ENCODE measurements around the gene REXO4.

DNA sequence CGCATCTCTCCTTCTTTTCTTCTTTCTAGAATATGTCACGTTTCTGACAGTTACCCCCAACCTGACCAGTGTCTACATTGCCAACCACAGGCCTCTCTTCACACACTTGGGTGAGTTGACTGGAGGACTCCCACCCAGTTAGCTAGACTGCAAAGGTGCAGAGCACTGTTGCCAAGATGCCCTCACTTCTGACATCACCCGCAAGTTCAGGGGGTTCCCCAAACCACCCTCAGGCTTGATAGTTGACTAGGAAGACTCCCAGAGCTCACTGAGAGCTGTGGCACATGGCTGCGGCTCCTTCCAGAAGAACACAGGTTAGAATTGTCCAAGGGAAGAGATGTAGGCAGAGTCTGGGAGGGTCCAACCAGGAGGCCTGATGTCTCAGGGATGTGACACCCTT lies 21.5 kb upstream of the REXO4 start:
- no peak for TF ChIP-seq GATA3 (IDR thresholded peaks at IDR 0.05; ENCODE audit: low read depth, low read length)
- TF ChIP-seq GATA2 (IDR thresholded peaks at IDR 0.05; ENCODE audit: low read depth, low read length) = no peak

All from SH-SY5Y (cell line).